DOHH2 (cell line): ENCODE results near the gene TAF5L.

Source experiments
- H3F3A ChIP-seq: fragments of 200-600 bp; sonication (generic), shearing (Covaris generic); 2 replicates; pipeline ENCODE4 v1.6.0; 2016; ENCODE audit warnings: antibody characterized with exemption, mild to moderate bottlenecking; ENCODE audit not compliant: control insufficient read depth, insufficient read depth
- H3K27ac ChIP-seq: fragments of 200-600 bp; sonication (generic); 2 replicates; pipeline ENCODE4 v1.5.1; 2014; ENCODE audit warnings: low read depth, mild to moderate bottlenecking, low read length, moderate library complexity
- H3K27me3 ChIP-seq: fragments of 200-600 bp; sonication (generic); 2 replicates; pipeline ENCODE4 v1.6.1; 2014; ENCODE audit warnings: mild to moderate bottlenecking, low read length, mixed read lengths; ENCODE audit not compliant: control insufficient read depth
- H3K36me3 ChIP-seq: fragments of 200-600 bp; sonication (generic); 2 replicates; pipeline ENCODE4 v1.6.1; 2014; ENCODE audit warnings: mild to moderate bottlenecking, low read length, moderate library complexity, mixed read lengths; ENCODE audit not compliant: control insufficient read depth
- H3K4me1 ChIP-seq: fragments of 200-600 bp; sonication (generic); 2 replicates; pipeline ENCODE4 v1.6.1; 2014; ENCODE audit warnings: mild to moderate bottlenecking, low read length, mixed read lengths; ENCODE audit not compliant: control insufficient read depth
- H3K4me2 ChIP-seq: fragments of 200-600 bp; sonication (generic); 2 replicates; pipeline ENCODE4 v1.6.0; 2014; ENCODE audit warnings: mild to moderate bottlenecking, low read length, moderate library complexity
- H3K4me3 ChIP-seq: fragments of 200-600 bp; sonication (generic); 2 replicates; pipeline ENCODE4 v1.5.1; 2014; ENCODE audit warnings: mild to moderate bottlenecking, low read length, mixed read lengths
- H3K79me2 ChIP-seq: fragments of 200-600 bp; sonication (generic); 2 replicates; pipeline ENCODE4 v1.6.1; 2014; ENCODE audit warnings: mild to moderate bottlenecking, low read length, mixed read lengths; ENCODE audit not compliant: control insufficient read depth
- H3K9me2 ChIP-seq: fragments of 200-600 bp; sonication (generic); replicated peaks from 2 replicates; pipeline ENCODE4 v1.6.1; 2014; ENCODE audit warnings: mild to moderate bottlenecking, low read length, mixed read lengths; ENCODE audit not compliant: control insufficient read depth
- H3K9me3 ChIP-seq: fragments of 200-600 bp; sonication (generic); 2 replicates; pipeline ENCODE4 v1.6.1; 2014; ENCODE audit warnings: antibody characterized with exemption, low read length, mixed read lengths; ENCODE audit not compliant: control insufficient read depth, insufficient read depth
- H4K20me1 ChIP-seq: fragments of 200-600 bp; sonication (generic); 2 replicates; pipeline ENCODE4 v1.6.0; 2014; ENCODE audit warnings: low read depth, mild to moderate bottlenecking, antibody characterized with exemption, low read length, moderate library complexity; ENCODE audit not compliant: control insufficient read depth, insufficient read depth
- EZH2phosphoT487 ChIP-seq: fragments of 200-600 bp; sonication (generic); IDR thresholded peaks from 2 replicates; pipeline ENCODE4 v1.6.1; 2017; ENCODE audit warnings: borderline replicate concordance, mild to moderate bottlenecking, antibody characterized with exemption, low read length, moderate library complexity, mixed read lengths
- TF ChIP-seq, protein P1 (sequence below): fragments of 200-600 bp; sonication (generic); IDR thresholded peaks from one replicate; pipeline ENCODE4 v1.5.1; 2014; ENCODE audit warnings: antibody characterized with exemption, mild to moderate bottlenecking, low read depth, low read length; ENCODE audit not compliant: poor library complexity, severe bottlenecking

TAF5L gene

DNA sequence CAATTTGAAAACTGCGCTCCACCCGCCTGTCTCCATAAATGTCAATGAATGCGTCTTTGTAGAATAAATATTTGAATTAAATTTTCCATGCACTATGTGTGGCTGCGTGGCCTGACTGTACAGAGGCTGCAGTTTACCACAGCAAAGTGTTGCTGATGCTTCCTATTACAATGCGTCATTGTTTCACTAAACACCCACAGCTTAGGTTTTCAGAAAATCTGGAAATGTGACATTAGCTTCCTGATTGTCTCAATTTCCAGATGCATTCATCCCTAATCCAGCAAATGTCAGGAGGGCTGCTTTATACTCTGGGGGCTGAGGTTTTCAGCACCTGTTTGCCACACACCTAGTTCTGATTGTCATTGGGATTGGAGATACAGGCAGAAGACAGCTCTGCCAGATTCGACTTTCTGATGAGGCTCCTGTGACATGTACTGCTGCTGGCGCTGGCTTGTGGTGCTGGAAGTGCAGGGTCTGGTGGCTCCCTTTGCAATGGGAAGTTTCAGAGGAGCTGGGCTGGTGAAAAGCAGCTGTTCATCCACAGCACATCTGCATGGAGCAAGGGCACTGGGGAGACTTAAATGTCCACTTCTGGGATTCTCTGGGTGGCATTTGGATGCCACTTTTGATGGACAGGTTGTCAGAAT, 40.1 kb upstream of the TAF5L start:
- Histone ChIP-seq H3K27ac (no peak overlapping the region), H3K9me2 (no peaks in the 10 kb centered on the region), H3K4me1 (peaks cover 22% of the 10 kb centered on the region), H3K4me3 (no peak overlapping the region), H3K36me3 (peaks cover 41% of the 10 kb centered on the region), H3K79me2 (no peaks in the 10 kb centered on the region), H4K20me1 (0 out of 2 replicates have a peak, but pooled peaks cover 3% of the 10 kb centered on the region), H3K27me3 (no peaks in the 10 kb centered on the region), H3K9me3 (no peaks in the 10 kb centered on the region), H3K4me2 (no peak overlapping the region), H3F3A (no peaks in the 10 kb centered on the region)
- TF ChIP-seq, protein P1, sequence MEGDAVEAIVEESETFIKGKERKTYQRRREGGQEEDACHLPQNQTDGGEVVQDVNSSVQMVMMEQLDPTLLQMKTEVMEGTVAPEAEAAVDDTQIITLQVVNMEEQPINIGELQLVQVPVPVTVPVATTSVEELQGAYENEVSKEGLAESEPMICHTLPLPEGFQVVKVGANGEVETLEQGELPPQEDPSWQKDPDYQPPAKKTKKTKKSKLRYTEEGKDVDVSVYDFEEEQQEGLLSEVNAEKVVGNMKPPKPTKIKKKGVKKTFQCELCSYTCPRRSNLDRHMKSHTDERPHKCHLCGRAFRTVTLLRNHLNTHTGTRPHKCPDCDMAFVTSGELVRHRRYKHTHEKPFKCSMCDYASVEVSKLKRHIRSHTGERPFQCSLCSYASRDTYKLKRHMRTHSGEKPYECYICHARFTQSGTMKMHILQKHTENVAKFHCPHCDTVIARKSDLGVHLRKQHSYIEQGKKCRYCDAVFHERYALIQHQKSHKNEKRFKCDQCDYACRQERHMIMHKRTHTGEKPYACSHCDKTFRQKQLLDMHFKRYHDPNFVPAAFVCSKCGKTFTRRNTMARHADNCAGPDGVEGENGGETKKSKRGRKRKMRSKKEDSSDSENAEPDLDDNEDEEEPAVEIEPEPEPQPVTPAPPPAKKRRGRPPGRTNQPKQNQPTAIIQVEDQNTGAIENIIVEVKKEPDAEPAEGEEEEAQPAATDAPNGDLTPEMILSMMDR: no peak

DNA sequence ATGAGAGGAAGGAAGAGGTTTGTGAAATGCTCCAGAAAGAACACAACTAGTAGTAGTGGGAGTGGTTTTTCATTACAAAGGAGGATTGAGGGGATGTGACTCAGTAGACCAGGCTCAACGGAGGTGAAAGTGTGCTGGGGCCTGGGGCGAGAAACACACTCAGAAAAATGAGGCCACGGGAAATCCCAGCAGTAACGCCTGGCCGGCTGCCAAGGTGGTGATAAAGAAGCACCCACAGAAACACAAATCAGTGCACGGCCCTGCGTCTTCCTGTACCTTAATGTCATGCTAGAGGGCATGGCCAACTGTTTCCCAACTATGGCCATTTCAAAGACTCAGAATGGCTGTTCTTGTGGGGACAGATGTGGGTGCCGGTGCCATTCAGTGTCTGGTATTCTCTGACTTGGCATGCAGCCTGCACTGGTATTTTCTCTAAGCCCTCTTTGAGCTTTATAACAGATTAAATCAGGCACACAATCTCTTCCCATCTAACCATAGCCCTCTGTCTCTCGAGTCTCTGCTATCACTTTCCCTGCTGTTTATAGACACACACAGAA, 38.3 kb upstream of the TAF5L start:
- Histone ChIP-seq H3K4me3 (no peak overlapping the region), H3K9me2 (no peaks in the 10 kb centered on the region), H3F3A (peaks cover 11% of the 10 kb centered on the region), H3K36me3 (peaks cover 58% of the 10 kb centered on the region), H4K20me1 (0 out of 2 replicates have a peak, but pooled peaks cover 3% of the 10 kb centered on the region), H3K27me3 (no peaks in the 10 kb centered on the region), H3K27ac (no peak overlapping the region), H3K79me2 (no peaks in the 10 kb centered on the region), H3K4me1 (peaks cover 22% of the 10 kb centered on the region), H3K4me2 (peak overlapping the region; percentile 45), H3K9me3 (no peaks in the 10 kb centered on the region)
- TF ChIP-seq, protein P1: no peak
- no peak for TF ChIP-seq EZH2phosphoT487

DNA sequence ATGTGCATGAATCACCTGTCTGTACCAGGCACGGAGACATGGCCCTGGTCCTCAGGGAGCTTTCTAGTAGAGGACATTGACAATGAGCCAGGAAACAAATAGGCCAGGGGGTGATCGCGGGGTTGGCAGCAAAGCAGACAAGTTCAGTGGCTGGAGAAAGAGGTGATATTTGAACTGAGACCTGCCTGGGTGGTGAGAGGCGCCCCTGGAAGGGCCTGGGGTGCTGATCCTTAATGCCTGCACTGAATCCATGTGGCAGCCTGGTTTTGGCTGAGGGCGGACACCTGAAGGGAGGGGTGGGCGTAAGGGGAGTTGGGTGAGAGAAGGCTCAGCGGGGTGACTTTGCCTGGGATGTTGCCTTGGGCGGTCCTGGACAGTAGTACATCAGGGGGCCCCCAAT, 36.0 kb upstream of the TAF5L start:
- no peaks in the 10 kb centered on the region for H3K9me2 ChIP-seq
- no peak overlapping the region for H3K4me3 ChIP-seq
- no peaks in the 10 kb centered on the region for H3K27me3 ChIP-seq
- no peaks in the 10 kb centered on the region for H3K9me3 ChIP-seq
- peaks cover 16% of the 10 kb centered on the region for H3F3A ChIP-seq
- 0 out of 2 replicates have a peak, but pooled peaks cover 3% of the 10 kb centered on the region for H4K20me1 ChIP-seq
- H3K4me2 ChIP-seq: no peak overlapping the region
- H3K79me2 ChIP-seq: peaks cover 2% of the 10 kb centered on the region; the same call in 1 of the 2 replicates
- TF ChIP-seq, protein P1: no peak
- TF ChIP-seq EZH2phosphoT487: no peak
- peaks cover 78% of the 10 kb centered on the region for H3K36me3 ChIP-seq
- peaks cover 22% of the 10 kb centered on the region for H3K4me1 ChIP-seq
- H3K27ac ChIP-seq: no peak overlapping the region
